OCI-LY7 (cell line): ENCODE measurements around the gene EML6.

Experiments used
- CTCF ChIP-seq: fragments of 200-600 bp; sonication (generic); conservative IDR thresholded peaks from 2 replicates; pipeline ENCODE4 v1.5.1; 2014; ENCODE audit warnings: mild to moderate bottlenecking, antibody characterized with exemption, low read length, moderate library complexity, mixed read lengths
- EZH2phosphoT487 ChIP-seq: fragments of 200-600 bp; sonication (generic); IDR thresholded peaks from 2 replicates; pipeline ENCODE4 v1.6.1; 2018; ENCODE audit warnings: low read depth, borderline replicate concordance, mild to moderate bottlenecking, mixed run types, antibody characterized with exemption, low read length, moderate library complexity, mixed read lengths

- TF ChIP-seq CTCF, result no peak
- TF ChIP-seq EZH2phosphoT487, result no peak
These were observed 177.9 kb downstream of the EML6 start for GRCh38 chr2:54901224-54901986.
